ENCODE results near the gene CCDC187. TPM values are rescaled to one million over a fixed set of nuclear protein-coding genes. Genes with fewer than 3 reads are reported as not detected.

CCDC187 gene
- total RNA-seq, 1 donor: under 0.01 TPM

DNA sequence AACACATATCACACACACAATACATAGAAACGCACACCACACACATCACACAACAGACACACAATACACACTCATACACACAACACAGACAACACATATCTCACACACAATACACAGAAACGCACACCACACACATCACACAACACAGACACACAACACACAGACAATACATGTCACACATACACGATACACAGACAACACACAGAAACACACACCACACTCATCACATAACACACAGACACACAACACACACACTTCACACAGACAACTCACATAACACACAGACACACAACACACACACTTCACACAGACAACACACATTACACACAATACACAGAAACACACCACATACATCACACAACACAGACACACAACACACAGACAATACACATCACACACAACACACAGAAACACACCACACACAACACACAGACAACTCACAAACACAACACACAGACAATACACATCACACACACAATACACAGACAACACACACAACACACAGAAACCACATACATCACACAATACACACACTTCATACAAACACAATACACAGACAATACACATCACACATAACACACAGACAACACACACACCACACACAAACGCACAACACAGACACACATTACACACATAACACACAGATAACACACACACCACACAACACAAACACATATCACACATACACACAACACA, 4.3 kb upstream of the CCDC187 start:
- H3K4me3 ChIP-seq (ENCODE audit: low read depth, low read length): no peak overlapping the region
- DNase-seq (ENCODE audit: low read depth): no peak
- TF ChIP-seq CTCF (IDR thresholded peaks at IDR 0.05; ENCODE audit: insufficient read depth, low read depth, low read length): no peak

- DNase-seq (ENCODE audit: low read depth): no peak
- TF ChIP-seq CTCF (IDR thresholded peaks at IDR 0.05; ENCODE audit: insufficient read depth, low read depth, low read length): no peak
- no peak overlapping the region for H3K4me3 ChIP-seq (ENCODE audit: low read depth, low read length)
Measured at GRCh38 chr9:136307215-136307750, 3.4 kb upstream of the CCDC187 start.

DNA sequence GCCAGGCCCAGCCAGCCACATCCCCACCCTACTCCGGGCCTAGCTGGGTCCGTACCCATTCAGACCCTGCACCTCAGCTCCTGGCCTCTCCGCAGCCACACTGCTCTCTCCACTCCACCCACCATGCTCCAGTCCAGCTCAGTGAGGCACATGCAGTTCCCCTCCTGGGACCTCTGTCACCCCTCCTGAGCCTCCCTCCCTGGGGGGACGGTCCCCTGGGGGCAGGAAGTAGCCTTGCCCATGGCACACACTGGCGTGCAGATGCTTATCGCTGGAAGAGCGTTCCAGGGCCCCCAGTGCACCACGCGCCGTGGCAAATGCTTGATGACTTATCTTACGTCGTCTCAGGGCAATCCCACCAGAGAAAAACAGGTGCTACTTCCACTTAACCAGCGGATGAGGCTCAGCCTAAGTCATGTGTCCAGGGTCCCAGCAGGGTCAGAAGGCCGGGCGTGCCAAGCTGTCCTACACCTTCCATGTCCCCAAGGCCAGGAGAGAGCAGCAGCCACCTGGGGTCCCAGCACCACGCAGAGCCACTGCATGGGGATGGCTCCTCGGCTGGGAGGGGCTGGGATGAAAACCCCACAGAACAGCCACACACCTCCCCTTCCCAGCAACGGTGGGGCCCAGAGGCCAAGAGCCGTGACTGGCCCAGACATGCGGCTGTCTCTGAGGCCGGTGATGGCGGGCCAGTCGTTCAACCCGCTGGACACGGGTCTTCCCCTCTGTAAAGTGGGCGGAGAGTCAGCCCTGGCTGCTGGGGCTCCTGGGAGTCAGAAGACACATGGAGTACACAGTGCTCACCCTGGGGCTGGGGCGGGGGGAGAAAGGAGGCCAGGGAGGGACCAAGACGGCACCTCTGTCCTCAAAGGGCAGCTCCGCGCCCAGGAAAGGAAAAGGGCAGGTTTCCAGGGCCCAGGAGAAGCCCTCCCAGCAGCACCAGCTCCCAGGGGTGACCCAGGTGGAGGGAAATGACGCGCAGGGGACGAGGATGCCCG, 2.6 kb upstream of the CCDC187 start:
- H3K4me3 ChIP-seq (ENCODE audit: low read depth, low read length): no peak overlapping the region
- TF ChIP-seq CTCF (IDR thresholded peaks at IDR 0.05; ENCODE audit: insufficient read depth, low read depth, low read length): no peak
- no peak for DNase-seq (ENCODE audit: low read depth)

DNA sequence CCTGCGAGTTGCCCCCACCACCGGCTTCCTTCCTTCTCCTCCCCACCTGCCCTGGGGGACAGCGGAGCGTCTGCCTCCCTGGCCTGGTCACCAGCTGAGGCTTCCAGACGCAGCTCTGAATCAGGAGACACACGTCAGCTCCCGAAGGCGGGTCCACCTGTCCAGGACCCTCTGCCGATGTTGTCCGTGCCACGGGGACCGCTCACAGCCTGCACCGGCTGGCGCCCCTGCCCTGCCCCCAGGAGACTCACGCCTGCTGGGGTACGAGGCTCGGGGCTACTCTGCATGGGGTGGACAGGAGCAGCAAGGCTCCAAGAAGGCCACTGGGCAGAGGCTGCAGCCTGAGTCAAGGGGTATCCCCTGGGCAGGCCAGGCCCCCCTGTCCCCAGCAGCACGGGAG, 1.9 kb upstream of the CCDC187 start:
- DNase-seq (ENCODE audit: low read depth): no peak
- no peak for TF ChIP-seq CTCF (IDR thresholded peaks at IDR 0.05; ENCODE audit: insufficient read depth, low read depth, low read length)

GRCh38 chr9:136304981-136305380, 1.1 kb upstream of the CCDC187 start:
- DNase-seq (ENCODE audit: low read depth): no peak
- TF ChIP-seq CTCF (IDR thresholded peaks at IDR 0.05; ENCODE audit: insufficient read depth, low read depth, low read length): no peak
- no peak overlapping the region for H3K4me3 ChIP-seq (ENCODE audit: low read depth, low read length)

More for the DNA sequence above, 1.9 kb upstream of the CCDC187 start:
- no peak overlapping the region for H3K4me3 ChIP-seq (ENCODE audit: low read depth, low read length)

GRCh38 chr9:136304456-136304855, 562 bp upstream of the CCDC187 start:
- no peak overlapping the region for H3K4me3 ChIP-seq (ENCODE audit: low read depth, low read length)
- TF ChIP-seq CTCF (IDR thresholded peaks at IDR 0.05; ENCODE audit: insufficient read depth, low read depth, low read length): no peak
- no peak for DNase-seq (ENCODE audit: low read depth)

Data from fibroblast of villous mesenchyme (primary cell).